ENCODE measurements around the gene RB1. TPM values are rescaled to one million over a fixed set of nuclear protein-coding genes. Genes with fewer than 3 reads are reported as not detected.

Gene RB1
- total RNA-seq, 4 donors from 2014 or later: 23.0 to 62.6 (median 42.4) TPM

DNA sequence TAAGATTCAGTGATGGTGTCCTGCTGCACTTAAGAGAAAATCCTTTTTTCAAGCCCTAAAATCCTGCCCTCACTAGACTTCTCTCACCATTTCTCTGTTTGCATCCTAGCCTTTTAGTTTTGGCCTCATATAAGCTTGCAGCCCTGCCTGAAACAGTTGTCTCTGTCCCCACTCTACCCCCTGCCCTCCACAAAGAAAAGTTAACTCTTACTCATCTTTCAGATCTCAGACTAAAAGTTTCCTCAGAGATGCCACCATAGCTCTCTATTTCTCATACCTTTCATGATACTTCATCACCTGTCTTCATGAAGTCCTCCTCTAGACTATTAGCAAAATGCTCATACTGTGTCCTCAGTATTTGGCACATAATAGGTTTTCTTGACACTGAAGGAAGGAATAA is 37.4 kb upstream of the RB1 start:
- peaks cover 0 to 69% (median 12%) of the 10 kb centered on the region in 3 donors for H3K36me3 ChIP-seq
- intact Hi-C loops (cut with DNase I): no loop called here
- TF ChIP-seq, protein P1, sequence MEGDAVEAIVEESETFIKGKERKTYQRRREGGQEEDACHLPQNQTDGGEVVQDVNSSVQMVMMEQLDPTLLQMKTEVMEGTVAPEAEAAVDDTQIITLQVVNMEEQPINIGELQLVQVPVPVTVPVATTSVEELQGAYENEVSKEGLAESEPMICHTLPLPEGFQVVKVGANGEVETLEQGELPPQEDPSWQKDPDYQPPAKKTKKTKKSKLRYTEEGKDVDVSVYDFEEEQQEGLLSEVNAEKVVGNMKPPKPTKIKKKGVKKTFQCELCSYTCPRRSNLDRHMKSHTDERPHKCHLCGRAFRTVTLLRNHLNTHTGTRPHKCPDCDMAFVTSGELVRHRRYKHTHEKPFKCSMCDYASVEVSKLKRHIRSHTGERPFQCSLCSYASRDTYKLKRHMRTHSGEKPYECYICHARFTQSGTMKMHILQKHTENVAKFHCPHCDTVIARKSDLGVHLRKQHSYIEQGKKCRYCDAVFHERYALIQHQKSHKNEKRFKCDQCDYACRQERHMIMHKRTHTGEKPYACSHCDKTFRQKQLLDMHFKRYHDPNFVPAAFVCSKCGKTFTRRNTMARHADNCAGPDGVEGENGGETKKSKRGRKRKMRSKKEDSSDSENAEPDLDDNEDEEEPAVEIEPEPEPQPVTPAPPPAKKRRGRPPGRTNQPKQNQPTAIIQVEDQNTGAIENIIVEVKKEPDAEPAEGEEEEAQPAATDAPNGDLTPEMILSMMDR (IDR thresholded peaks at IDR 0.05): no peak
- no peak for TF ChIP-seq POLR2A (IDR thresholded peaks at IDR 0.05)
- H3K9me3 ChIP-seq: no peaks in the 10 kb centered on the region
- H3K4me1 ChIP-seq: peaks cover 0 to 16% (median 0%) of the 10 kb centered on the region in 3 donors
- no peak overlapping the region for H3K4me3 ChIP-seq
- no peak for DNase-seq
- H3K27ac ChIP-seq: no peak overlapping the region
- H3K27me3 ChIP-seq: no peaks in the 10 kb centered on the region

DNA sequence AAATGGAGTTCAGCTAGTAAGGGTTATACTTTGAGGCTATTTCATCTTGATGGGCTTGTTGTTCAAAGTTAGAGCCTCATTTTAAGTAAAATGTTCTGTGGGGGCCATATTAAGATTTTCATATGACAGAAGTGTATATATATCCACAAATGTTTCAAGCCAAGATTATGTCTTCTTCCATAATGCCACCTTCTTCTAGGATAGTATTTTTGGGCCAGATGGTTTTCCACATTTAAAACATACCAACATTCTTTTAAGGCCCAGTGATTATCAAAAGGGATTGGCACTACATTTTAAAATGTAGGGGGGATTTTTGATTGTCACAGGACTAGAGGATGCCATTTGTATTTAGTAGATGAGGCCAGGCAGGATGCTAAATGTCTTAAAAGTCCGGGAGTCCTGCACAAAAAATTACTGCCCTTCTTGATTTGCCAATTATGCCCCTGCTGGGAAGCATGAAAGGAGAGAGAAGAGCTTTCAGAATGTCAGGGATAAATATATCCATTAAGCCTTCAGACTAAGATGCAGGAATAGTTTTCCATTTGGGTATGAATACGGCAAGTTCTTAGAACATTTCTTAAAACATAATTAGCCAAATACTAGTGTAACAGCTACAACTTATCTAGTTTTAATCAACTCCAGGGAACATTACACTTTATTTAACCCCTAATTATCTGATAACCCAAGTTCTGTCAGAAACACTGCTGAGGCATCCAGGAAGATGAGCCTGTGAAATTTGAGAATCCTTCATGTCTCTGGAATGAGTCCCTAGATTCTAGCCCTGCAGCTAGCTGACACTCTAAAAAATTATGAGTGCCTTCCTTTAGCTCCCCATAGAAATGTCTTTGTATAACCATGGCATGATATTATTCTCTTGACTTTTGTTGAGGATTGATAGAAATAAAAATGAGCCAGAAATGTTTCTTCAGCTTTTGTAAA is 36.6 kb upstream of the RB1 start:
- intact Hi-C loops (cut with DNase I): no loop called here
- WGBS, 2 donors: 80 to 90% methylated on average over 2 of the region's 2 CpGs
- Histone ChIP-seq H3K9me3 (no peaks in the 10 kb centered on the region), H3K27ac (no peak overlapping the region), H3K36me3 (peaks cover 0 to 60% (median 12%) of the 10 kb centered on the region in 3 donors), H3K4me1 (peaks cover 0 to 16% (median 0%) of the 10 kb centered on the region in 3 donors), H3K4me3 (no peak overlapping the region), H3K27me3 (no peaks in the 10 kb centered on the region)
- DNase-seq: no peak
- TF ChIP-seq, protein P1 (IDR thresholded peaks at IDR 0.05): no peak
- no peak for TF ChIP-seq POLR2A (IDR thresholded peaks at IDR 0.05)

DNA sequence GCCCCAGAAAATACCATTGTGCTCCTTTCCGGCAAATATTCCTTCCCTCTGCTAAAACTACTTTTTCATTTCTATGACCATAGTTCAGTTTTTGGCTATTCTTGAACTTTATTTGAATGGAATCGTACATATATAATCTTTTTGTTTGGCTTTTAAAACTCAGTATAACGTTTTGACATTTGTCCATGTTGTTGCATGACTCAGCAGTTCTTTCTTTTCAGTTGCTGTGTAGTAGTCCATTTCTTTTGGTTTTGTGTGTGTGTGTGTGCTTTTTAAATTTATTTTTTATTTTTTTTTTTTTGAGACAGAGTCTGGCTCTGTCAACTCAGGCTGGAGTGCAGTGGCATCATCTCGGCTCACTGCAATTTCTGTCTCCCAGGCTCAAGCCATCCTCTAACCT is 35.5 kb upstream of the RB1 start:
- H3K27me3 ChIP-seq: no peaks in the 10 kb centered on the region
- no peak for DNase-seq
- 75 to 79% methylated on average over 4 of the region's 4 CpGs for WGBS, 2 donors
- H3K4me3 ChIP-seq: no peak overlapping the region
- no peaks in the 10 kb centered on the region for H3K9me3 ChIP-seq
- intact Hi-C loops (cut with DNase I): no loop called here
- H3K4me1 ChIP-seq: peaks cover 0 to 16% (median 0%) of the 10 kb centered on the region in 3 donors
- no peak overlapping the region for H3K27ac ChIP-seq
- peaks cover 0 to 53% (median 8%) of the 10 kb centered on the region in 3 donors for H3K36me3 ChIP-seq
- TF ChIP-seq, protein P1 (IDR thresholded peaks at IDR 0.05): no peak
- no peak for TF ChIP-seq POLR2A (IDR thresholded peaks at IDR 0.05)

DNA sequence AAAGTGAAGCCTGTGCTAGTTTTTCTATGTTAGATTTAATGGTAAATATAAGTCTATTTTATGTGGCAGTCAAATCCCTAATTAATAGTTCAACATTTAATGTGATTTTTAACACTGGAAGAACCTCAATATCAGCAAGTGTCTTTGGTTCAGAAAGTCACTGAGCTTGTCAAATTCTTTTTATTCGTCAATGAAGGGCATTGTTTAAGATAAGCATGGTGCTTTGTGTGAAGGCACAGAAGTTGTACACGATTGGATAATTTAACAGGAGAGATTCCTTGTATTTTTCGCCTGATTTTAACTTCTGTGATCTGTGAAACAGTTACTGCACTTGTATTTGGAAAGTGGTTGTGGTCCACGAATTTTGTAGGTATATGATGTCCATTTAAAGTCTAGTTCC is 30.2 kb upstream of the RB1 start:
- DNase-seq: no peak
- peaks cover 0 to 21% (median 0%) of the 10 kb centered on the region in 3 donors for H3K36me3 ChIP-seq
- no peaks in the 10 kb centered on the region for H3K4me1 ChIP-seq
- TF ChIP-seq, protein P1 (IDR thresholded peaks at IDR 0.05): no peak
- TF ChIP-seq POLR2A (IDR thresholded peaks at IDR 0.05): no peak
- H3K27ac ChIP-seq: no peak overlapping the region
- no peak overlapping the region for H3K4me3 ChIP-seq
- 76 to 84% methylated on average over 4 of the region's 4 CpGs for WGBS, 2 donors
- no peaks in the 10 kb centered on the region for H3K9me3 ChIP-seq
- H3K27me3 ChIP-seq: no peaks in the 10 kb centered on the region
- intact Hi-C loops (cut with DNase I): no loop called here

DNA sequence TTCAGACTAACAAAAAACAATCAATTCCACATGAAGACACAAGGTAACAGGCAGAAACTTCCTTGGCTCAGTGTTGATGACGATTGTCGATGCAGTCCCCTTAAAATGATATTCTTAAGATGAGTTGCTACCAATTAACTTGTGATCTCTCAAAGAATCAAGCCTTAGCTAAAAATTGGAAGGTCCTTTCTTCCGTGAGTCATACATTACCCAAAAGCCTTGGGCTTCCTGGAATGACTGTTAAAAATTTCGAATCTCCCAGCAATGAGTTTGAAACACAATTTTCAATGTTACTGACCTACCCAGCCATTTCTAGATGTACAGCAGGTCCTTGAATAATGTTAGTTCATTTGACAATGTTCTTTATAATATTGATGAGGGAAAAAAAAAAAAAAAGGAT is 28.0 kb upstream of the RB1 start:
- Histone ChIP-seq H3K36me3 (peaks cover 0 to 3% (median 0%) of the 10 kb centered on the region in 3 donors), H3K9me3 (no peaks in the 10 kb centered on the region), H3K27me3 (no peaks in the 10 kb centered on the region), H3K27ac (no peak overlapping the region), H3K4me1 (no peaks in the 10 kb centered on the region), H3K4me3 (no peak overlapping the region)
- intact Hi-C loops (cut with DNase I): no loop called here
- TF ChIP-seq, protein P1 (IDR thresholded peaks at IDR 0.05): no peak
- no peak for TF ChIP-seq POLR2A (IDR thresholded peaks at IDR 0.05)
- WGBS, 2 donors: 59 to 64% methylated on average over 4 of the region's 4 CpGs
- DNase-seq: no peak

All from esophagus squamous epithelium (tissue), 5 donors.